NCI-H460 (cell line): ENCODE data around the gene SH3BP1. TPM values are rescaled to one million over a fixed set of nuclear protein-coding genes. Genes with fewer than 3 reads are reported as not detected.
A peak's percentile ranks its signal among the peaks of the same experiment; 100 is the strongest.

Experiments
- DNase-seq: peaks from one replicate; pipeline ENCODE4 v3.0.0-alpha.2; 2016; ENCODE audit warnings: low read depth; ENCODE audit errors: extremely low read depth
- small RNA-seq, 2 experiments: library from RNA; depleted of rRNA; stranded (forward); fragments of <200 nt; gene quantifications; one replicate each; pipeline ENCODE3, GENCODE V24; 2014
- total RNA-seq: library from RNA; depleted of rRNA; stranded (reverse); fragments of >200 nt; shearing (Covaris generic); gene quantifications from 2 replicates; pipeline ENCODE4 v1.2.3, GENCODE V29; 2014; rRNA removed

The SH3BP1 gene
- total RNA-seq, 1 experiment from 2014 or later, result 1.7 TPM

- DNase-seq, result peak; percentile 93
Observed at GRCh38 chr22:37696657-37697537, 57.4 kb downstream of the SH3BP1 start, which contains the start of gene TRIOBP. TRIOBP (plus strand) TSS chr22:37697048; CDS start chr22:37701366, 4,318 bp downstream.

- DNase-seq, result no peak
Observed at GRCh38 chr22:37697538-37697835, 58.0 kb downstream of the SH3BP1 start.

GRCh38 chr22:37701141-37701786 is 61.8 kb downstream of the SH3BP1 start:
- DNase-seq, result no peak

GRCh38 chr22:37703906-37704305 is 64.4 kb downstream of the SH3BP1 start:
- no peak for DNase-seq

GRCh38 chr22:37704645-37705044 is 65.2 kb downstream of the SH3BP1 start:
- DNase-seq, result no peak

GRCh38 chr22:37705205-37705604 is 65.7 kb downstream of the SH3BP1 start:
- no peak for DNase-seq

Small RNA genes within 50 kb of the gene (small RNA-seq; reads per million reads assigned to genes)
- 0 reads per million in 2 experiments for gene RN7SL385P

Other genes starting within 250 kb of the SH3BP1 start
- 0.02 TPM in 1 of 2 replicates, not detected in the other for gene ELFN2, start 212.2 kb upstream of the SH3BP1 start, total RNA-seq
- gene MFNG, start 153.3 kb upstream of the SH3BP1 start, total RNA-seq, result not detected in 2 replicates
- 3.1 and 4.7 TPM in 2 replicates for gene CARD10, start 120.3 kb upstream of the SH3BP1 start, total RNA-seq
- gene CDC42EP1, start 79.2 kb upstream of the SH3BP1 start, total RNA-seq, result 43.7 and 59.0 TPM in 2 replicates
- gene LGALS2, start 59.6 kb upstream of the SH3BP1 start, total RNA-seq, result not detected in 2 replicates
- gene GGA1, start 30.8 kb upstream of the SH3BP1 start, total RNA-seq, result 36.5 TPM in 2 replicates
- 27.1 and 37.5 TPM in 2 replicates for gene PDXP, start 19.1 kb downstream of the SH3BP1 start, total RNA-seq
- 742 and 842 TPM in 2 replicates for gene LGALS1, start 36.0 kb downstream of the SH3BP1 start, total RNA-seq
- gene NOL12, start 46.7 kb downstream of the SH3BP1 start, total RNA-seq, result 39.7 and 42.2 TPM in 2 replicates
- 16.1 and 17.9 TPM in 2 replicates for gene TRIOBP, start 57.4 kb downstream of the SH3BP1 start, total RNA-seq
- 4.0 and 5.6 TPM in 2 replicates for gene GCAT, start 168.3 kb downstream of the SH3BP1 start, total RNA-seq
- gene GALR3, start 183.7 kb downstream of the SH3BP1 start, total RNA-seq, result not detected in 2 replicates
- 8.1 and 8.4 TPM in 2 replicates for gene ANKRD54, start 204.7 kb downstream of the SH3BP1 start, total RNA-seq
- gene EIF3L, start 209.8 kb downstream of the SH3BP1 start, total RNA-seq, result 270 and 290 TPM in 2 replicates